GM21528 (cell line): ENCODE results near the gene DEFB108B.
"Not testable (repeated sequence)": the region's sequence is repeated elsewhere in the genome, so short reads cannot be mapped to it uniquely, and the experiment has no call there.

Source experiments
- ATAC-seq: cut with Tn5 transposase; IDR thresholded peaks from one replicate; pipeline ENCODE4 v1.9.1; 2021; ENCODE audit warnings: mild to moderate bottlenecking, moderate library complexity; ENCODE audit not compliant: unreplicated experiment, low FRiP score

DEFB108B gene

DNA sequence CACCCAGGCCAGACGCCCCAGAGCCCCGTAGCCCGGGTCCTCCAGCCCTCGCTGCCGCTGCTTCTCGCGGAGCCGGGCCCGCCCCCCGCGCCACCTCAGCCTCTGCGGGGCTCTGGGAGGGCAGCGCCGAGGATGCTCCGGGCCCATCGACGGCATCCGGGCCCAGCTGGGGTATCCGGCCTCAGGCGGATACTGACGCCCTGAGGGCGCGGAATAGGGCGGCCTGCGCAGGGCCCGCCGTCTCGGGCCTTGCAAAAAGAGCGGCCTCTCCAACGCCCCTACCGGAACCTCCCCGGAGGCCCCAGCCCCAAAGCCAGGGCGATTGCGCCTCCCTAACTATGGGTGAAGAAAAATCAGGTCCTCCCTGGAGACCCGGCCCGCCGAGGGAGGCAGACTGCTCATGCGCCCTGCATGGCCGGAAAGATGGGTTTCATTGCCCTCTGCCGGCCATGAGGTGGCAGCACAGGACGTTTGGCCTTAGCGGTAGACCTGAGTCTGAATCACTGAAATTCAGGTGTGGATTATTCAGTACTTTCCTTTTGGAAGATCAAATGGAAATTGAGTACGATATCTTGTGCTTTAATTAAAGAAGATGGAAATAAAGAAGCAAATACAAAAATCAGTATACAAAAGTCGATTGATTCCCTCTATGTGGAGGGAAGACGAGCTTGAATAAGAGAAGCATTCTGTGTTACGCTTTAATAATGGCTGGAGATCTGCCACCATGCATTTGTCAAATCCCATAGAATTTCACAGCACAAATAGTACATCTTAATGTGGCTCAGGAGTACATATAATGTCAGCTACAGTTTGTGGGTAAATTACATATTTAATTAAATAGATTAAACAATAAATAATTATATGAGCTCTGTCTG is 19.3 kb upstream of the DEFB108B start:
- ATAC-seq, result not testable (repeated sequence)

DNA sequence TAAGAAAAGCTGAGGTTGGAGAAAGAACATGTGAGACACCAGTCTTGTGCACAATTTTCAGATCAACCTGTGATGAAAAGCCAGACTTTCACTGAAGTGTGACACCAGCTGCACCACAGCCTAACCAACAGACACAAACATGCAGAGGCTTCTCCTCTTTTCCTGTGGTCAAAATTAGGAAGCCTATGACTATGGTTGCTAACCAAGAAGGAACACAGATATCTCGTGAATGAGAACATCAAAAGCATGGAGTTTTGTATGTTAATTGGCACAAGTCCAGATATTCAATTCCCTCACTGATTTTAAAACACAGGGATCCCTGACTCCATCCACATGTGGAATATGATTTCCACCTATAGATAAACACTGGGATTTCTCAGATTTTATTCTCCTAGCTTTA is 11.5 kb upstream of the DEFB108B start:
- not testable (repeated sequence) for ATAC-seq

DNA sequence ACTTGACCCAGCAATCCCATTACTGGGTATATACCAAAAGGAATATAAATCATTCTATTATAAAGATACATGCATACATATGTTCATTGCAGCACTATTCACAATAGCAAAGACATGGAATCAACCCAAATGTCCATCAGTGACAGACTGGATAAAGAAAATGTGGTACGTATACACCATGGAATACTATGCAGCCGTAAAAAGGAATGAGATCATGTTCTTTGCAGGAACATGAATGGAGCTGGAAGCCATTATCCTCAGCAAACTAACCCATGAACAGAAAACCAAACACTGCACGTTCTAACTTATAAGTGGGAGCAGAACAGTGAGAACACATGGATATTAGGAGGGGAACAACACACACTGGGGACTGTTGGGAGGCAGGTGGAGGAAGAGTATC is 3.8 kb upstream of the DEFB108B start:
- ATAC-seq, result not testable (repeated sequence)

DNA sequence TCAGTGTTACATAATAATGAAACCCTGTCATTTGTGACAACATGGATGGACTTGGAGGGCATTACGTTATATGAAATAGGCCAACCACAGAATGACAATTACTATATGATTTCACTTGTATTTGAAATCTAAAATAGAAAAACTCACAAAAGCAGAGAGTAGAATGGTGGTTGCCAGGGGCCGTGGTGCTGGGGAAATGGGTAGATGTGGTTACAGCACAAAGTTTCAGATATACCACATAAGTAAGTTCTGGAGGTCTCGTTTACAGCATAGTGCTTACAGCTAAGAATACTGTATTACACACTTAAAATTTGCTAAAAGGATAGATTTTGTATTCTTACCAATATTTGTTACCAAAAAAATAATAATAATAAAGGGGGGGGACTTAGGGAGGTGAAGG is 3.3 kb upstream of the DEFB108B start:
- ATAC-seq, result not testable (repeated sequence)

DNA sequence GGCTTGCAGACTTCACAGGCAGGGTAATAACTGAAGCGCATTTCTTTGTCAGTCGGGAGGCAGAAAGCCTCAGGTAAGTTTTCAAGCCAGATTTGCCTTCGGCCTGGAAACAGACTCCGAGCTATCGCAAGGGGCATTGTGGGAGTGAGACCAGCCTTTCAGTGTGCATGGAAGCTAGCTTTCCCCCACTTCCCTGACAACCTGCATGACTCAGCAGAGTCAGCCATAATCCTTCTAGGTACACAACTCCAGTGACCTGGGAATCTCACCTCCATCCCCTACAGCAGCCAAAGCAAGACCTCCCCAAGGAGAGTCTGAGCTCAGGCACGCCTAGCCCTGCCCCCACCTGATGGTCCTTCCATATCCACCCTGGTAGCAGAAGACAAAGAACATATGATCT is 9.7 kb downstream of the DEFB108B start:
- ATAC-seq, result not testable (repeated sequence)

DNA sequence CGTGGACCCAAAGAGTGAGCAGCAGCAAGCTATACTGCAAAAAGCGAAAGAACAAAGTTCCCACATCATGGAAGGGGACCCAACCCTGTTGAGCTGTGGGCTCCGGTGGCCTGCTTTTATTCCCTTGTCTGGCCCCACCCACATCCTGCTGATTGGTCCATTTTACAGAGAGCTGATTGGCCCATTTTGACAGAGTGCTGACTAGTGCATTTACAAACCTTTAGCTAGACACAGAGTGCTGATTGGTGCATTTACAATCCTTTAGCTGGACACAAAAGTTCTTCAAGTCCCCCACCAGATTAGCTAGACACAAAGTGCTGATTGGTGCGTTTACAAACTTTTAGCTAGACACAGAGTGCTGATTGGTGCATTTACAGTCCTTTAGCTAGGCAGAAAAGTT is 10.4 kb downstream of the DEFB108B start:
- ATAC-seq, result not testable (repeated sequence)

DNA sequence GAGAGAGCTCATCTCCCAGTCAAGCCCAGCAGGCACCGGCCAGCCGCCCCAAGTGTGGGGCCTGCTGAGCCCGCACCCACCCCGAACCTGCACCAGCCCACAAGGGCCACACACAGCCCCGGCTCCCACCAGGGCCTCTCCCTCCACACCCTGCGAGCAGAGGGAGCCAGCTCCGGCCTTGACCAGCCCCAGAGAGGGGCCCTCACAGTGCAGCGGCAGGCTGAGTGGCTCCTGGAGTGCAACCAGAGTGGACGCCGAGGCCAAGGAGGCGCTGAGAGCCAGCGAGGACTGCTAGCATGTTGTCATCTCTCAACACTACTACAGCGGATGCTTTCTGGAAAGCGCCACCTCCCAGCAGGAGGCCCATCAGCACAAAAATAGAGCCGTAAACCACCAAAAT is 10.9 kb downstream of the DEFB108B start:
- no peak for ATAC-seq

DNA sequence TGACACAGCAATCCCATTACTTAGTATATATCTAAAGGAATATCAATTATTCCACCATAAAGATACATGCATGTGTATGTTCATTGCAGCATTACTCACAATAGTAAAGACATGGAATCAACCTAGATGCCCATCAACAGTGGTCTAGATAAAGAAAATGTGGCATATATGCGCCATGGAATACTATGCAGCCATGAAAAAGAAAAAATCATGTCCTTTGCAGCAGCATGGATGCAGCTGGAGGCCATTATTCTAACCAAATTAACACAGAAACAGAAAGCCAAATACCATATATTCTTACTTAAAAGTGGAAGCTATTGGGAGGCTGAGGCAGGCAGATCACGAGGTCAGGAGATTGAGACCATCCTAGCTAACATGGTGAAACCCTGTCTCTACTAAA is 20.9 kb downstream of the DEFB108B start:
- ATAC-seq, result not testable (repeated sequence)

DNA sequence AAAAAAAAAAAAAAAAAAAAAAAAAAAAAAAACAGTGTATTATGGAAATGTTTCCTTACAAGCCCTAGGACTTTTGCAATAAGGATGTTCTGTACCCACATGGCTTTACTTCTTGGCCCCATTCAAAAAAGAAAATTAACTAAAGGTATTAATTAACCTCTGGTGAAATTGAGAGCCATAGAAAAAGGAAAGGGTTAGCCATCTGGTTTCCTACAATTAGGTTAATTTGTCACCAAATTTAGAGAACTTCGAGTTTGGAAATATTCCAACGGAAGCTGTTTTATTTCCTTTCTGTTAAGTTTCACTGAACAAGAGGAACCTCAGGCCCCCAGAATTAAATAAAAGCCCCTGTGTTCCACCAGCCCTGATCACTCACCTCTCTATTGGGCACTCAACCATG is 22.9 kb downstream of the DEFB108B start:
- not testable (repeated sequence) for ATAC-seq

DNA sequence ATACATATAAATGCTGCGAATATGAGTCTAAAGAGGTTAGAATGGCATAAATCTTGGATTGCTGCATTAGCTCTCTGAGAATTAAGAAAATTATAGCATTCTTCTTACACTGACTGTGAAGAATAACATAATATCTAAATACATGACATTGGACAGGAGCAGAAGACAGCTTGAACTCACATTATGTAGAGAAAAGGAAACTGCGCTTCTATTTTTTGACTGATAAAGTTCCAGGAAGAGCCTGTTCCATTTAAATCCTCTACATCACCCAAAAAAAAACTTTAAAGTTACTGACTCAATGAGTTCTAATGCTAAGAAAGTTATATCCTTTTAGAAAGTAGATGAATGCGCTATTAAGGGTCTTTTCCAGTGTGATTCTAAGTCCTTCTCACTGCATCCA is 27.8 kb downstream of the DEFB108B start:
- ATAC-seq, result not testable (repeated sequence)

DNA sequence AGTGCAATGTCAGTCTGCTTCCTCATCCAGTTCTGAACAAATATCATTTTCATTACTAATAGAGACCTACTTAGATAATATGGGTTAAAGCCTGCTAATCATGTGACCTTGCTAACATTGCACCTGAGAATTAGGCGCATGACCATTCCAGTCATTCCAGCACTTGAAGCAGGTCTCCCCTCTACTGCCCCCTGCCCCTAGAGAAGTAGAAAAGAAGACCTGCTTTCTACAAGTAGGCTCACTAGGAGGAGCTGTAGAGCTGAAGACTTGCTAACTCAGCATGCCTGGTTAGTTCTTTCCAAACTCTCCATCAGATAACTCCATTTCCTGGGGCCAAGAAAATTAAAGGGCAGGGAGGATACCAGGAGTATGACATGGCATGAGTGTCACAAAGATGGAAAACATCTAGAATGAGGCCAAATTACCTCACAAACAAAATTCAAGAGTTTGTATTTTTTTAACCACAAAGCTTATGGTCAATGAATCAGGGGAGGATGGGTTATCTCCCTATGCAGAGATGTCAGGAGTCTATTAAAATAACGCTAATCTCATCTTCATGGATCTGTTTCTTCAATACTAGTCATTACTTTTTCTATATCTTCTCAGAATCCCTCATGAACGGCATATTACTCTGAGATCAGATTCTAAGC is 31.1 kb downstream of the DEFB108B start:
- not testable (repeated sequence) for ATAC-seq

DNA sequence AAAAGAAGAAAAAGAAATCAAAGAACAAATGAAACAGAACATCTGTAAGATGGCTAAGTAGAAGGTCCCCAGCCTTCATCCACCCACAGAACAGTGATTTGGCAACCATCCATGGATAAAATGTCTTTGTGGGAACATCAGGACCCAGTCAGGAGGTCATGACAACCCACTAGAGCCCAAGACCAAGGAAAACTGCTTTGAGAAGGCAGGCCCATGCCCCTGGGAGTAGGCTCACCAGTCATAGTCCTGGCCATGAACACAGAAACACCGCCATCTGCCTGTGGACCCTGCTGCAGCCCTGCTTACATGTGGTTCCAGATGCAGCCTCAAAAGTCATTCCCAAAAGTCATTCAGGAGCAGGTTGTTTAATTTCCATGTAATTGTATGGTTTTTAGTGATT is 34.2 kb downstream of the DEFB108B start:
- not testable (repeated sequence) for ATAC-seq

DNA sequence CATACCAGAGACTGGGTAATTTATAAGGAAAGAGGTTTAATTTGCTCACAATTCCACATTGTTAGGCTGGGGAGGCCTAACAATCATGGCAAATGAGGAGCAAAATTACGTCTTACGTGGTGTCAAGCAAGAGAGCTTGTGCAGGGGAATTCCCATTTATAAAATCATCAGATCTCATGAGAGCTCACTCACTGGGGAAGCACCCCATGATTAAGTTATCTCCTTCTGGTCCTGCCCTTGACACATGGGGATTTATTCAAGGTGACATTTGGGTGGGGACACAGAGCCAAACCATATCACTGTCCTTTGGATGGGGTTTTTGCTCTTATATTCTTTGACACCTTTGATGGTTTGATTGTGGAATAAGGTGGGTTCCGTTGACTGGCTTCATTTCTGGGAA is 36.9 kb downstream of the DEFB108B start:
- not testable (repeated sequence) for ATAC-seq

DNA sequence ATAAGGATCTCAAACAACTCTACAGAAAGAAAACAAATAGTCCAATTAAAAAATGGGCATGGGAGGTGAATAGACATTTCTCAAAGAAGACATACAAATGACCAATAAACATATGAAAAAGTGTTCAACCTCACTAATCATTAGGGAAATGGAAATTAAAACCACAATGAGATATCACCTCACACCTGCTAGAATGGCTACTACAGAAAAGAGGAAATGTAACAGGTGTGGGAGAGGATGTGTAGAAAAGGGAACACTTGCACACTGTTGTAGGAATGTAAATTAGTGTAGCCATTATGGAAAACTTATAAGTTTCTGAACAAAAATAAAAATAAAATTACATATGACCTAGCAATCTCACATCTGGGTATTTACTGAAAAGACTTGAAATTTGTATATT is 37.7 kb downstream of the DEFB108B start:
- not testable (repeated sequence) for ATAC-seq

DNA sequence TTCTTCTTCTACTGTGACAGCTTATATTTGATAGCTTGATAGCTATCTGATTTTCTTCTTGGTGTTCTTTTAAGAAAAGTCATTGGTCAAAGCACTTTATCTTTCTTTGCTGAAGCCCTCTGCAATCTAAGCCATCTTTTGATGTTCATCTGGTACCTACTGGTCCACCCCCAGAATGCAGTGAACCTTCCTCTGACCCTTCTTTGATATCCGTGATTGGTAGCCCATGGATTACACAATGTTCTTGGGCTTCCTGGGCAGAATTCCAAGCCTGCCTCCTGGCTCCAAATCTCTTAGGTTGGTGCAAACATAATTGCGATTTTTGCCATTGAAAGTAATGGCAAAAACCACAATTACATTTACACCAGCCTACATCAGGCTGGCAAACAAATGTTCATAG is 43.3 kb downstream of the DEFB108B start:
- not testable (repeated sequence) for ATAC-seq

DNA sequence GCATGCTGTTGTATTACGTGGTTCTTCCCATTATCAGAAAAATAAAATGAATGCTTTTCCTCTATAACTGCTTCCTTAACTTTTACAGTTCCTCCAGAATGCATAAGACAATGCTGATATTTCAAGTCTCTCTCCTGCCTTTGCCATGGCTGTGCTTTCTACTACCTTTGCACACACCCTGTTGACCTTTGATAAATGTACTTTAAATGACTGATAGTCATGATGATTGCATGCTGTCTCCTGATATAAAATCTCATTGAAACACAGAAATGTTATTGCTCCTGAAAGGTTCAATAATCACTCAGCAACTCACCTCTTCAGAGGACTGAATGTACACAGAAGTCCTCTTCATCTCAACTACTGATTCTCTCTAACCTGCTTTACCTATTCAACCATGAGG is 45.1 kb downstream of the DEFB108B start, which contains the start of gene DEFB131B:
DEFB131B (plus strand) TSS at position 395 of the 400 bp plus-strand sequence; CDS start at position 395, 0 bp downstream.
- not testable (repeated sequence) for ATAC-seq

DNA sequence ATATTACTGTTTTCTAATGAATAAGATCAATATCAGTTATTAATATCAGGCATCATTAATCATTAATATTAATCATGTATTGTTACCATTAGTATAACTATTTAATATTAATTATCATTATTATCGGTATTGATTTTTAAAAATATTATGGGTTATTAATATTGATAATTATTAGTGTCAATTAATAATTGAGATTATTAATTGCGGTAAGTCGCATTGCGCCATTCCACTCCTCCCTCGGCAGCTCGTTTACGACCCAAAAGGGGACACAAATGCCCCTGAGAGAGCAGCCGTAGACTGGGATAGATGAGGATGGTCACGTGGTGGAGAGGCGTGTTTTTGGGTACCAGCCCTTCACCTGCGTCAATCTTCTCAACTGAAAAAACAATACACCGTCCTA is 52.8 kb downstream of the DEFB108B start:
- ATAC-seq, result not testable (repeated sequence)
